Activated naive CD4-positive, alpha-beta T cell treated with Interleukin-2 at 50 U/mL for 16 hours (primary cell): ENCODE results near the gene ZBTB45.
A peak's percentile ranks its signal among the peaks of the same experiment; 100 is the strongest.
"Not testable (repeated sequence)": the region's sequence is repeated elsewhere in the genome, so short reads cannot be mapped to it uniquely, and the experiment has no call there.

Experiments used
- DNase-seq: peaks from one replicate; pipeline ENCODE4 v3.0.0-alpha.2; 2020

ZBTB45 gene

DNA sequence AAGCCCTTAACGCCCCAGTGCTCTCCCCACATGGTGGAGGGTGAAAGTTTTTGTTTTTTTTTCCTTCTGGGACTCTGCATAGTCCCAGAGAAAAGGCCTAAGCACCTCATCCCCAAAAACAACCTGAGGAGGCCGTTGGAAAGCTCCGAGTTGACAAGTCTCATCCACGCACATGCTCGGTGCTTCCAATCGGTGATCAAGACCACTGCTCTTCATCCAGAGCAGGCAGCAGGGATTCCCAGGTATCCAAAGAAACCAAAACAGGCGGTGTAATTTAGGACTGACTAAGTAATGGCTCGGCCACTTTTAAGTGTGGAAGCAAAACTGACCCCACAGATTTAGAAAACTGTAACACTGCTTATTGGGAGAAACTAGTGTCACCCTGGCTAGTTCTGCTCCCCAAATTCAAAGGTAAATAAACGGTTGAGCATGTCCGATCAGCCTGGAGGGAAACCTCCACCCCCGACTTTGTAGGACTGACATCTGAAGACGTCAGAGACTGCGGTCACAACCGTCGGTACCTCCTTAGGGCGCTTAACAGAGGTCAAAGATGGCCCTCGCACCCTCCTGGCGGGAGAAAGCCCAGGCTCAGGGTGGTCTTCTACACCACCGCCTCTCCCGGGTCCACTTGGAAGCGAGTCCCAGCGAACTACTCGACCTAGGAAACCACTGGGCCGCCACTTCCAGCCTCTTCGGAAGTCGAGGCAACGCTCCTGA is 44.5 kb downstream of the ZBTB45 start:
- no peak for DNase-seq

DNA sequence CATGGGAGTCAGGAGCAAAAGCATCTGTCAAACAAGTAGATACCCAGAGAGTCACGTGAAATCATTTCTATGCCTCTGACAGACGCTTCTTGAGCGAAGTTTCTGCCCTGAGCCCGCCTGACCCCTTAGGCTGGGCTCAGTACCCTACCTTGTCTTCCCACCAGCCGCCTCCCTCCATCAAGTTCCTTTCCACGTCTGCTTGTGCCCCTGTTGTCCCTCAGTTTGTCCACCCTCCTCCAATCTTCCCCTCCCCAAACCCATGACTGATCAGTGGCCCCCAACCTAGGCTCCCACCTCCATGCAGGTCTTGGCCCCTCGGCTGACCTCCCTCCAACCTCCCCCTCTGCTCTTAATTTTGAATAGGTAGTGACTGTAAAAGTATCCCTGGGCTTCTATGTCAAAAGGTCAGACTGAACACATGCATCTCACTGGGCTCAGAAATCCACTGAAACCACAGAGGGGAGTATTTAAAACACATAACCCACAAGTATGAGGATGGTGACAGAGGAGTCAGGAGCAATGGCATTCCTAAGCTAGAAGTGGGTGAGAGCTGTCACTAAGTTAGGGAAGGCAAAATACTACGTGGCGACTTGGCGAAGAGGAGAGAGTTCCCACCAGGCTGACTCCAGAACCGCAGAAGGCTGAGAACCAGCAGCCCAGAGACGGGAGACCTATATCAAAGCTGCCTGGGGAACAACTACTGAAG is 45.2 kb downstream of the ZBTB45 start:
- DNase-seq = no peak

DNA sequence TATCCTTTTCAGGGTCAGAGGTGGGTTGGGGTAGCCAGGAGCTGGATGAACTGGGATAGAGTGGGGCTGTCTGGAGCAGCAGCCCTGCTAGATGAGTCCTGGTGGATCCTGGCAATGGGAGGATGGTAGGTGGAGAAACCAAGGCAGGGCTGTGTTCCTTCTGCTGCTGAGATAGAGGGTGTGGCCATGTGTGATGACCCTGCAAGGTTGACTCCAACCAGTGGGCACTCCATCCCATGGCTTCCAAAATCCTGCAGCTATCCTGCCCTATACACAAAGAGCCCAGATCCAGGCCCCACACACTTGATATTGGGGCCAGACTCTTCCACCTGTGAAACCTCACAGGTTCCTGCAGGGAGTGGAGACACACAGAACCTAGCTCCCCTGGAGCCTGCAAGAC is 45.8 kb downstream of the ZBTB45 start:
- no peak for DNase-seq

- no peak for DNase-seq
Measured at GRCh38 chr19:58471736-58472135, 47.9 kb downstream of the ZBTB45 start.

DNA sequence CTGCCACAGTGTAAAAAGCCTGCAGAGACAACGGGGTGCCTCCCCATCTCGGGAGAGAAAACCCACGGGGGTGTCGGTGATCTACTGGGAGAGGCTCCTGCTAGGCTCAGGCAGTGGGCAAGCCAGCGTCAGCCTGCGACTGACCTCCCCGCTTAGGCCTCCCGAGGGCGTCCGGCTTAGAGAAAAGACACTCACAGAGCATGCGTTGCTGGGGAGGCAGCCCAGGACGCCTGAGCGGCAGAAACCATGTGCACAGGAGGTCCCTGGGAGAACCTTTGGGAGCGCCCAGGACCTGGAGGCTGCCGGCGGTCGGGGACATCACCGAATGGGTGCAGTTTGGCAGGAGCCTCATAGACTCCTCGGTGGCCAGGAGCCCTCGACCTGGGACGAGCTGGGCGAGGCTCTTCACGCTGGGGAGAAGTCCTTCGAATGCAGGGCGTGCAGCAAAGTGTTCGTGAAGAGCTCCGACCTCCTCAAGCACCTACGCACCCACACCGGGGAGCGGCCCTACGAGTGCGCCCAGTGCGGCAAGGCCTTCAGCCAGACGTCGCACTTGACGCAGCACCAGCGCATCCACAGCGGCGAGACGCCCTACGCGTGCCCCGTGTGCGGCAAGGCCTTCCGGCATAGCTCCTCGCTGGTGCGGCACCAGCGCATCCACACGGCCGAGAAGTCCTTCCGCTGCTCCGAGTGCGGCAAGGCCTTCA is 48.6 kb downstream of the ZBTB45 start:
- DNase-seq = not testable (repeated sequence)

- DNase-seq = no peak
Measured at GRCh38 chr19:58469241-58470013, 50.2 kb downstream of the ZBTB45 start.

- no peak for DNase-seq
Measured at GRCh38 chr19:58468216-58468839, 51.3 kb downstream of the ZBTB45 start.

GRCh38 chr19:58466760-58467589 is 52.6 kb downstream of the ZBTB45 start, which contains the start of gene ZNF324:
ZNF324 (plus strand) TSS chr19:58467080; CDS start chr19:58469186, 2,106 bp downstream.
- peak; percentile 99 for DNase-seq

DNA sequence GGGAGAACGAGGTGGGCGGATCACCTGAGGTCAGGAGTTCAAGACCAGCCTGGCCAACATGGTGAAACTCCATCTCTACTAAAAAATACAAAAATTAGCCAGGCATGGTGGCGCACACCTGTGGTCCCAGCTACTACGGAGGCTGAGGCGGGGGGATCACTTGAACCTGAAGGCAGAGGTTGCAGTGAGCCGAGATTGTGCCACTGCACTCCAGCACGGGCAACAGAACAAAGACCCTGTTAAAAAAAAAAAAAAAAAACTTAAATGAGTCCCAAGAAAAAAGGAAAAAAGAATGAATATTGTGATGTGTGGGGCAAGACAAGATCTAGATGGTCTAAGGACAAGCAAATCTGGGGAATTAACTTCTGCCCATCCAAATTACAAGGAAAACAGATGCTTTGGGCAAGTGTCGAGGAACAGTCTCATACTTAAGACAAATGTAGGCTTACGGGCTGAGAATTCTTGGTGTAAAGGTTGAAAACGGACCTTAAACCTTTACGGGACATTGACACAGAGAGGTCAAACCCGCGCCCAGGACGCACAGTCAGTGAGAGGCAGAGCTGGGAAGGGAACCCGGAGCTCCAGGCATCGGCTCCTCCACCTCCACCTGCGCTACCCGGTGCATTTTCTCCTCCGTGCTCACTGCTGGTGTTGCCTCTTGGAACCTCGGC is 53.4 kb downstream of the ZBTB45 start:
- DNase-seq = no peak
